SK-N-DZ (cell line): ENCODE results near the gene SLC38A9.
"Not testable (repeated sequence)": the region's sequence is repeated elsewhere in the genome, so short reads cannot be mapped to it uniquely, and the experiment has no call there.

ENCODE experiments used
- DNase-seq: peaks from one replicate; pipeline ENCODE4 v3.0.0-alpha.2; 2015; ENCODE audit warnings: low spot score

Gene SLC38A9

DNA sequence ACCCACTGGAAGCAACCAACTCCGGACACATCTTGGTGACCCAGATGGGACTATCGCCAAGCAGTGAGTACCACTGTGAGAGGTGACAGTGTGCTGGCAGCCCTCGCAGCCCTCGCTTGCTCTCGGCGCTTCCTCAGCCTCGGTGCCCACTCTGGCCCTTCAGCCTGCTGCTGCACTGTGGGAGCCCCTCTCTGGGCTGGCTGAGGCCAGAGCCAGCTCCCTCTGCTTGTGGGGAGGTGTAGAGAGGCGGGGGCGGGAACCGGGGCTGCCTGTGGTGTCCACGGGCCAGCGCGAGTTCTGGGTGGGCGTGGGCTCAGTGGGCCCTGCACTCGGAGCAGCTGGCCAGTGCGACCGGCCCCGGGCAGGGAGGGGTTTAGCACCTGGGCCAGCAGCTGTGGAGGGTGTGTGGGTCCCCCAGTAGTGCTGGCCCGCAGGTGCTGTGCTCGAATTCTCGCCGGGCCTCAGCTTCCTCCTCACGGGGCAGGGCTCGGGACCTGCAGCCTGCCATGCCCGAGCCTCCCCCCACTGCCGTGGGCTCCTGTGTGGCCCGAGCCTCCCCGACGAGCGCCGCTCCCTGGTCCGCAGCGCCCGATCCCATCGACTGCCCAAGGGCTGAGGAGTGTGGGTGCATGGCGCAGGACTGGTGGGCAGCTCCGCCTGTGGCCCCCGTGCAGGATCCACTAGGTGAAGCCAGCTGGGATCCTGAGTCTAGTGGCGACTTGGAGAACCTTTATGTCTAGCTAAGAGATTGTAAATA, 98.8 kb downstream of the SLC38A9 start:
- no peak for DNase-seq

DNA sequence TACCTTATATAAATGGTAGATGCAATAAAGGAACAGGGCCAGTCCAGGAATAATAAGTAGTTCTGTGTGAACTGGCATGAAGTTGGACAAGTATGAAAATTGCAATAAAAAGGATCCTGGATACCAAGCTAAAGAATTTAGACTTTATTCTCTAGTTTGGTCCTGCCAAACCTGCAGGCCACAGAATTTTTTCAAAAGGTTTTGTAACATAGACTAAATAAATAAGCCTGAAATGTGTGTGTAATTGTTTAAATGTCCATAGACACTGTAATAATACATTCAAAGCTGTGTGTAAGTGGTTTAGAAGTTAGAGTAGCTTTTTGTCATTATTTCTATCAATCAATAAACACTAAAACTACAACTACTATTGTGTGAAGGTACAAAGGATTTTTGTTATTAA, 101.6 kb downstream of the SLC38A9 start:
- DNase-seq = no peak

DNA sequence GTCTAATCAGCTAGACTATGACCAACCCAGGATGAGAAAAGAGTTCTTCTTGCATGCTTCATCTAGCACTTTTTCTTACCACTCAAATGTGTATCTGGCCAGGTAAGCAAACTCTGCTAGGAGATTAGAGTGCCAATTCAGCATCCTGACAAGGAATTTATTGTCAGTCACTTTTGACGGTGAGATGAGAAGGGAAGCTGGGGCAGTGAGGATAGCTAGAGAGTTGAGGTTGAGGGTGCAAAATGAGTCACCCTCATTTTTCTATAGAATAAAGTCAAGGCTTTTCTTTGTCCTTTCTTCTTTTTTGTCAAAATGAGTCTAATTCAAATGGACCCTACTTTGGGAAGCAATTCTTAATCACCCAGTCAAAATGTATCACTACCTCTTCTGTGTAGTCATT, 102.7 kb downstream of the SLC38A9 start:
- DNase-seq = no peak

DNA sequence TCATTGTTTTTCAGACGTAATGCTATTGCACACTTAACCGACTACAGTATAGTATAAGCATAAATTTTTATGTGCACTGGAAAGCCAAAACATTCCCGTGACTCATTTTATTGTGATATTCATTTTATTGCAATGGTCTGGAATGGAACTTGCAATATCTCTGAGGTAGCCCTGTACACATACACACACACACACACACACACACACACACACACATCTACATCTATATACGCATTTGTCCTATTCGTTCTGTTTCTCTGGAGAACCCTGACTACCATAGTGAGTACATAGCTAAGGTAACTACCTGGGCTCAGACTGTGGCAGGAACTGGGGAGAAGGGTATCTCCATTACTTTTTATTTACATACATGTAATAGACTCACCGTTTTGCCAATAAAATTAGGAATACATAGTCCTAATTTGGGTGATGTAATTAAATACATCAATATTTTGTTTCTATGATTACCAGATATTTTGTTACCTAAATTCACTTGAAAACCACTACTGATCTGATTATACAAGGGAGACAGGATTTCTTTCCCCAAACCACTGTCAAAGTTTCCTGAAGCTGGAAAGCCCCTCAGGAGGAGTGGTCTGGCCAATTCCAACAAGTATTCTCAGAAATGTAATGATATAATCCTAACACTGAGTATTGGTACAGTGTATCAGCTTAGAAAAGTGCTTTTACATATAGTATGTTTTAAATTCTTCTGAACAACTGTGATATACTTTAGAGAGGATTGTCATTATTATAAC, 103.4 kb downstream of the SLC38A9 start:
- no peak for DNase-seq

DNA sequence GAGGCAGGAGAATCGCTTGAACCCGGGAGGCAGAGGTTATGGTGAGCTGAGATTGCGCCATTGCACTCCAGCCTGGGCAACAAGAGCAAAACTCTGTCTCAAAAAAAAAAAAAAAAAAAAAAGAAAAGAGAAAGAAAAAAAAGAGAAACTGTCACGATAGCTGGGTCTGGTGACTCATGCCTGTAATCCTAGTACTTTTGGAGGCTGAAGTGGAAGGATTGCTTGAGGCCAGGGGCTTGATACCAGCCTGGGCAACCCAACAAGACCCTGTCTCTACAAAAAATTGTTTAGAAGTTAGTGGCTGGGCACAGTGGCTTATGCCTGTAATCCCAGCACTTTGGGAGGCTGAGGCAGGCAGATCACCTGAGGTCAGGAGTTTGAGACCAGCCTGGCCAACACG, 104.8 kb downstream of the SLC38A9 start:
- DNase-seq = not testable (repeated sequence)

DNA sequence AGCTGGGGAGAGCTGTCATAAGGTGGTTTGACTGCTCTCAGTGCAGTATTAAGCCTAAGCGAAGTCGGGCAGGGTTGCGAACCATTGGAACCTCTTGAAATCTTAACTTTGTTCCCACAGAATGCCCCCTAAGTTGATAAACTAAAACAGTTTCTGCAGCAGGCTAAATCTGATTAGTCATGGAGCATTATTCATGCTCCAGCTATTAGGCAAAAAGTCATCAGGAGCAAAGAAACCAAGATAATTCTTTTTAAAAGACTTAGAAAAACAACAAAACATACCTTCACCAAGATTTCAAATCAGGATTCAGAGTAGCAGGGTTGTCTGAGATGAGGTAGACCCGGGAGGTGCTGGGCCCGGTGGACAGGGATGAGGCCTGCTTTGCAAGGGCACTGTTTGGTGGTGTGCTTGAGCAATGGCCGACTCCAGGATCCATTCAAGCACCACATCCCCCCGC, 107.5 kb downstream of the SLC38A9 start:
- DNase-seq = no peak

DNA sequence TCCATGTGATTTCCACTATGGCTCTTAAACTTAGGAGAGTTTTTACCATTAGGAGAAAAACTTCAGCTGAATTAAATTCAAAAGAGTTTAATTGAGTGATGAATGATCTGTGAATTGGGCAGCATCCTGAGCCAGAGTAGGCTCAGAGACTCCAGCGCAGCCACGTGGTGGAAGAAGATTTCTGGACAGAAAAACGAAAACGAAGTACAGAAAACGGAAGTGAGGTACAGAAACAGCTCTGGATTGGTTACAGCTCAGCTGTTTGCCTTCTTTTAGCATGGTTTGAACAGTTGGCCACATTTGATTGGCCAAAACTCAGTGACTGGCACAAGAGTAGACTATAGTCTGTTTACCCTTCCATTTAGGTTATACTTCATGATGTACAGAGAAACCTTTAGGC, 108.2 kb downstream of the SLC38A9 start:
- DNase-seq = no peak

DNA sequence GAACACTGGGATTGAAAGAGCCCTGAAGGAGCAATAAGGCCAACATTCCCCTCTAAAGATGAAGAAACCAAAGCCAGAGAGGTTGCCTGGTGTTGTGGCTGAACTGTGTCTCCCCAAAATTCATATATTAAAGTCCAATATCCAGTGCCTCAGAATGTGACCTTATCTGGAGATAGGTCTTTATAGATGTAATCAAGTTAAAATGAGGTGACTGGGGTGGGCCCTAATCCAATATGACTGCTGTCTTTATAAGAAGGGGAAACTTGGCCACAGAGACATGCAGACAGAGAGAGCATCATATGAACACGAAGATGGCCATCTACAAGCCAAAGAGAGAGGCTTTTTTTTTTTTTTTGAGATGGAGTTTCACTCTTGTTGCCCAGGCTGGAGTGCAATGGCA, 110.5 kb downstream of the SLC38A9 start:
- DNase-seq = no peak

DNA sequence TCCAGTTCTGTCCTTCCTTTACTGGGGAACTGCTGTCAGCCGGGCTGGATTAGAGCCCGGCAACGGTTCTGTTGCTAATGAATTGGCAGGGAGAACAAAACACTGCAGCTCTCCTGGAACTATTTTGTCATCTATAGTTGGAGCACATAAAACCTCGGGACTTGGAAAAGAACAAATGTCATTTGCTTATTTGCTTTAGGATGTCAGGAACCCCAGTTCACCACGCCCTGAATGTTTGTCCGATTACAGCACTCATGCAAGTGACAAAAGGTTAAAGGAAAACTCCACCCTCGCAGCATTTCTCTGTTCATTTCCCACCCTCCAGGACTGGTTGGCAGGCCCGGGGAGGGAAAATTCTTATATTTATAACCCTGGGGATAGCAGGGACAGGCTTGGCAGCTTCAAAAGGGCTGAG, 110.9 kb downstream of the SLC38A9 start:
- DNase-seq = no peak

DNA sequence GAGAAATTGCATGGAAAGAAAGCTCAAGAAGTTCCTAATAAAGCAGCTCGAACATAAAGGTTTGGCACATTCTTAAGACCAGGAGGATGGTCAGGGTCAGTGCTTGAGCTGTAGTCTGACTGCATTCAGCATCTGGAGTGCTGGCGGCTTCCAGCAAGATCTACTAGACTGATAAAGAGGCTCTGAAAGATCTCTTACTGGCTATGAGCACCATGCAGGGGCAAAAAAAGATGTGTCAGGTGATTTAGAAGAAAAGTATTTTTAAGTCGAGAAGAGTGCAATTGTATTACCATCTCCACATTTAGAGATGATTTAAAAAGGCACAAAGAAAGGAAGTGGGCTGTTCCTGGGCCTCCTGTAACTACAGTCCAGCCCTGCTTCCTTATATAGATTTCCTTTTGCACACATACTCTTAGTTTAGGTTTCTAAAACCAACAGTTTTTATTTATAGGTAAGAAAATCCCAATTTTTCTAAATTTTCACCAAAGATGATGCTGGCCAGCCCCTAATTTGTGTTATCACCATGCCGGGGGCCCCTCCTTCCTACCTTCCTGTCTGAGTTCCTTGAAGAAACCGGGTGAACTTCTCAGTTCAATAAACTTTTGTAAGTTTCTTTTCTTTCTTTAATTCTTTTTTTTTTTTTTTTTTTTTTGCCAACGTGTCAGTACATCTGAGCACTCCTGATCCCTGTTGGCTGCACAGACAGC, 111.5 kb downstream of the SLC38A9 start:
- peak; percentile 64 for DNase-seq

DNA sequence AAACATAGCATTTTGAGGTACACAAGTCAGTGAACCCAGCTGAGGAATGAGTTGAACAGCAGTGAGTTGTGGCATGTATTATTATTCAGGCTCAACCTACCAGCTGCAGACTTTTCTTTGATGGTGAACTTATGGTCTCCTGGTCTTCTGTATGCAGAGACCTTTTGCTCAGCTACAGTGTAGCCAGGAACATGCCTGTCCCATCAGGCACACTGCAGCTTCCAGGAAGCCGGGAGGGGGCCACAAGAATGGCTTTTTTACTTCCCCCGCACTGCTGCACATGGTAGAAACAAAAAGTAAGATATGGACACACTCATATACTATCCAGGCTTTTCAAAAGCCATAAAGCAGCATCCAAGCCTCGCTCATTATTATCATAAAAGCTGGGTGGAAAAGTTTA, 112.0 kb downstream of the SLC38A9 start:
- no peak for DNase-seq

DNA sequence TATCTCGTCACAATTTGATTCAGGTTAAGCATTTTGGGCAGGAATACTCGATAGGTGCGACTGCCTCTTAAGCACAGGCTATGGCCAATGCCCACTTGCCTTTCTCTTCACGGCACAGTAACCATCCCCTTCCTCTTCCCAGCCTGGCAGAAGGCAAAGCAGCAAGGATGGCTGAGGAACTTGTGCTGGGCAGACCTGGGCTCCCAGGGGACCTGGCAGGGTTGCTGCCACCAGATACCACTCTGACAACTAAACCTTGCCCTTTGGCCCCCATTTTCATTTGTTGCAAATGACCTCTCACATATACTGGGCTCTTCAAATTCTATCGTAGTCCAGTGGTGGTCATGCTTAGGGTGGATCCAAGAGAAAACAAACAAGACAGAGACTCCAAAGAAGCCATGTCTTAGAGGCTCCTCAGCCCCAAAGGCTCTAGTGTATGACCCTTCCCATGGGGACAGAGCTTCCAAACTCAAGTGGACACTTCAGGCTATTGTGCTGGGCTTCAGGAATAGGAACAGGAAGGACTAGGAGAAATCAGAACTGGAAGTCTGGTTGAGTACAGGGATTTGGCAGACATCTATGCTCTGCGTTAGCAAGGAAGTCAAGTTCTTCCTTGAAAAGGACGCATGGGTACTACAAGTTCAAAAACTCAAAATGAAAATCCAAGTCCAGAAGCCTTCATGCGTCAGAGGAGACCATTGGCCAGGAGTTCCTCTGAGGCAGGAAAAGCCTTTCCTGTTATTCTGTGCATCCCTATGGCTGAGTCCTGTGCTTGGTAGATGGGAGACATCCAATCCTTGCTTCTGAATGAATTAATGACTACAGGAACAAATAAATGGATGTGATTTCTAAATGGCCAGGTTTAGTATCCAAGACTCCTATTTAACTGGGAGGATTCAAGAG, 112.7 kb downstream of the SLC38A9 start:
- no peak for DNase-seq

DNA sequence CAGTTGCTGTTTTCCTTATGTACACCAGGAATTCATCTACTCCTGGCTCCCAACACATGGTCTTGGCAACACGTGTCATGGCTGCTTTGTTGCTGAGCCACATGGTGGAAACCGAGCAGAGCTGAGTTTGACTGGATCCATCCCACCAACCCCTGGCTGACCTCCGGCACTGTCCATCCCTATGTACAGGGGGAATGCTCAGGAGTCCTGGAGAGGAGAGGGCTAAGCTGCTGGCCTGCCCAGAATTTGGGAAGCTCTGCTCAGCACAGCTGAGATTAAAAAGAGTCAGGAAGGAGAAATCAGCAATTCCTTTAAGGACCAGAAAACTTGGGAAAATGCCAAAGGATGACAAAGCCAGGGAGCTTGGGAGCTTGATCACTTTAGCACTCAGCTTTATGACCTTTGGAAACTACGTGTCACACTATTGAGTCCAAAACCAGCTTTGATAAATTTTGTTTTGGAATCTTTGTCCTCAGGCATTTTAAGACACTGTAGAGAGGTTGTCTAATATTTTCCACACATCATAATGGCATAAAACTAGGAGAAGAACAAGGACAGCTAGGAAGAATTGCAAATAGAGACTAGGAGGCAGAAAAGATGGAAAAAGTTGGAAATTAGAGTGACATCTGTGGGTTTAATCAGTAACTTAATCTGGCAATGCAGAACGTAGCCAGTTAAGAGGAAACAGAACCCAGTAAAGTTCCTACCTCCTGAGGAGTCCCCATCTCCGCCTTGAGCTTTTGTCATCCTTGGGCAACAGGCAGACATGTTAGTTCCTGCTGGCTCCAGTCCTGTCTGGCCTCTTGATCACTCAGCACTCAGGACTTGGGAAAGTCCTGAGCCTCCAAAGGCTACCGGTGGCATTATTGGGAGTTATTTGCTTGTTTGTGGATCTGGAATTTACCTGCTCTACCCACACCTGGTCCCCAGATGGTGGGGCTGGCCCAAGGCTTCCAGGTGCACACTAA, 114.8 kb downstream of the SLC38A9 start:
- DNase-seq = no peak

DNA sequence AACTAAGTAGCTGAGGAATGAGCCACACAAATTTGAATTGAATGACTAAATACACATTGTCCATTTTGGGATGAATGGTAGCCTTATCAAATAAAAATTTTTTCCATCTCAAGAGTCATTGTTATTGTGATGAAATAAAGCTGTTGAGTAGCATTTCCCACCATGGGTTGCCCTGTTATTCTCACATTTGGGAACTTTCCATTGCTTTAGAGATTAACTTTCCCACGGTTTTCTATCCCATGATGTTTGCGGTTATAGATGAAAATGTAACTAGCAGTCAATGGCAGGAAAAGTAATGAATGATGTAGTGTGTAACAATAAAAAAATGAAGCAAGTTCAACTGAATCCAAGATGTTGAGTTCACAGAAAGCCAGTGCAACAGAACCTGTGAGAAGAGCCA, 117.5 kb downstream of the SLC38A9 start:
- no peak for DNase-seq

DNA sequence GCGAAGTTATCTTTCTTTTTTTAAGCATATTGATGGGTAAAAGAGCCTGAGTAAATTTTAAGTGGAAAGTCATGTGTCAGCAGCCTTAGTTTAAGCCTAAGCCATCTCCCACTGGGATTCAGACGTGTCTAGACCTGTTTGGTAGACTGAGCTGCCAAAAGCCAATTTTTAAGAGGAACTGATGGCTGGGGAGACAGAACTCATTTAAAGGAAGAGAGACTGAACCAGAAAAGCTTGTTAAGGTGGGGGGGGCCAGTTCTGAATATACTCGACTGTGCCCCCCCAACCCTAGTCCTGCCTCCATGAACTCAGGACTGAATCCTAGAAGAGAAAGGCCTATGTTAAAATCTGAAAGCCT, 119.0 kb downstream of the SLC38A9 start:
- DNase-seq = no peak

DNA sequence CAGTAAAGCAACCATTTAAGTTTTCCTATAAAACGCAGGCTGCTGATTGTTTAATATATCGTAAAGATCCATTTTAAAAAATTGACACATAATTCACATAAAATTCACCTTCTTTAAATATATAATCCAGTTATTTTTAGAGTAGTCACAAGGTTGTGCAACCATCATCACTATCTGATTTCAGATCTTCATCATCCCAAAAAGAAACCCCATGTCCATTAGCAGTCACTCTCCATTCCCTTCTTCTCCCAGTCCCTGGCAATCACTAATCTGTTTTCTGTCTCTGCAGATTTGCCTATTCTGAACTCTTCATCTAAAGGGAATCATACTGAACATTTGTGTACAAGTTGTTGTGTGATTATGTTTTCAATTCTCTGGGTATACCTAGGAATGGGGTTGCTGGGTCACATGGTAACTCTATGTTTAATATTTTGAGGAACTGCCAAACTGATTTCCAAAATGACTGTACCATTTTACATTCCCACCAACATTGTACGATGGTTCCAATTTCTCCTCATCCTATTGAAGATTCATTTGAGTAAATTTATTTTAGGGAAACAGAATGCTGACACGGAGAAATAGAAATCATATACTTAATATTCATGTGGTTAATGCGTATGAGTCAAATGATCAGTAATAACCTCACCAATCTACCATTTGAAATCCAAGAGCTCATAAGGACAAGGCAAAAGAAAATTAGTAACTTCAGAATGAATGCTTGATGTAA, 119.6 kb downstream of the SLC38A9 start:
- no peak for DNase-seq

DNA sequence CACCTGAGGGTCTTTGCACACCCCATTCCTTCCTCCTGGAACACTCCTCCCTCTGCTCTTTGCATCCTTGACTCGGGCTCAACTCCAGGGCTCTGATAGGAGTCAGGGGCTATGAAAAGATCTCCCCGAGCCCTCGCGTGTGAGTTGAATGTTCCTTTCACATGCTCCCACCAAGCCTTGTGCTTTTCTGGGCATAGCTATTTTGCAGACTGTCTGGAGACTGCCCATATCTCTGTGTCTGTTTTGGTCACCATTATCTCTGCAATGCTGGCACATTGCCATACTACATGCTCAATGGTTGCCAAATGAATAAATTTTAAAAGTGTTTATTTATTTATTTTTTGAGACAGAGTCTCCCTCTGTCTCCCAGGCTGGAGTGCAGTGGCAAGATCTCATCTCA, 120.4 kb downstream of the SLC38A9 start:
- no peak for DNase-seq

DNA sequence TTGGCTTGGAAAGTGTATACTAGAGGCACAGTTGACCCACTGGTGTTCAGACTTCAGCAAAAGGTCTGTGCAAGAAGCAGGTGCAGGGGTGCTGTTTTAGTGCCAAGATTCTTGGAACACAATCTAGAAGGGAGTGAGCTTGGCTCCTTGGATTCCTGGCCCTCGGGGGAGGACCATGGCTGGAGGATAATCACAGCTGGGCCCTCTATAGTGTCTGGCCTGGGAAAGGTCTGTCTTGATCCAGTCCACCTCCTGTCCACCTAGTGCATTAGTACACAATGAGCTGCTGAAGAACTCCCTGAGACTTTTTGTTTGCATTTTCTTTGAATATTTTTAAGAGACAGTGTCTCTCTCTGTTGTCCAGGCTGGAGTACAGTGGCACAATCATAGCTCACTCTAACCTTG, 126.9 kb downstream of the SLC38A9 start:
- no peak for DNase-seq

DNA sequence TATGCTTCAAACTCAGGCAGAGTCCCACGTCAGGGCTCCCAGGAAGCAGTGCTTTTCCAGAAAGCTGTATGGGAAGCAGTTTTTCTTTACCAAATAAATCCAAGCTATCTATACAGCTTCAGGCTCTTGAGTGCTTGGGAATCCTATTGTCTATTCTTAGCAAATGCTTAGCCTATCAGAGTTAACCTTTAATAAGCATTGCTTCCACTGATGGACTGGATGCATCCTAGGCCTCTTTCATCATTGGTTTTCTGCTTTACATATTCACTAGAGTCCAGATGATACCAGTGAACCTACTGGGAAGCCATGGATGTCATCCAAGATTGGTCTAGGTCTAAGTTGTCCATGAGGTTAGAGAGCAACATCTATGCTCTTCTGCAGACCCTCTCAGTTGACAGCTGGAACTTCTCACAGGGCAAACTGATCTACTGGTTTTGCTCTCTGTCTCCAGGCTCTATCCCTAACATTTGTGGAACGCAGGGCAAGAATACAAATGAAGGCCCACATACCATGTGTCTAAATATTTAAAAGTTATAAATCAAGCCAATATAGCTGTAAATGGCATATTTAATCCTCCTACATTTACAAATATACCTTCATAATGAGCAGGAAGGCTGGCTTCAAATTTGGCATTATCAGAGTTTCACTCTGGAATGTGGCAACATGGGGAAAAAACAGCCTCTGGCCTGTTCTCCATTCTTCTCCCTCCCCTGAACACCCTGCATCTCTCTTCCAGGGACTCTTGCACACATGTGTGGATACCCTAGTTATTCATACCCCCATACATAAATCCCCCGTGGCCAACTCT, 127.5 kb downstream of the SLC38A9 start:
- no peak for DNase-seq
